CD14-positive monocyte (primary cell): ENCODE data around the gene SERP1. TPM values are rescaled to one million over a fixed set of nuclear protein-coding genes. Genes with fewer than 3 reads are reported as not detected.

Experiments used
- DNase-seq, 3 donors: peaks; one replicate each; pipeline ENCODE4 v3.0.0-alpha.2; 2011 to 2022
- H2AFZ ChIP-seq: 2 replicates; pipeline ENCODE4 v1.6.0; 2012; ENCODE audit warnings: mild to moderate bottlenecking, low read depth, low read length, inconsistent platforms; ENCODE audit not compliant: insufficient read depth, poor library complexity, severe bottlenecking
- H3K27ac ChIP-seq, 2 donors: 1 replicate in 1 of 2; 2 replicates in 1 of 2; pipeline ENCODE4 v1.5.1; 2012 to 2013; ENCODE audit warnings: low read length in 2 of 2, control low read depth in 1 of 2, inconsistent platforms in 1 of 2, low read depth in 1 of 2, mild to moderate bottlenecking in 1 of 2
- H3K27me3 ChIP-seq, 2 donors: one replicate each; pipeline versions ENCODE4 v1.6.0 to v1.6.1; 2011 to 2013; ENCODE audit warnings: low read length in 2 of 2; ENCODE audit not compliant: control insufficient read depth in 2 of 2, insufficient read depth in 2 of 2
- H3K36me3 ChIP-seq, 2 donors: replicated peaks in 1 of 2; 1 replicate in 1 of 2; 2 replicates in 1 of 2; pipeline versions ENCODE4 v1.5.1 to v1.6.1; 2012 to 2013; ENCODE audit warnings: low read length in 2 of 2, control low read depth in 1 of 2, inconsistent platforms in 1 of 2, mild to moderate bottlenecking in 1 of 2; ENCODE audit not compliant: insufficient read depth in 2 of 2, control insufficient read depth in 1 of 2
- H3K4me1 ChIP-seq, 2 donors: 1 replicate in 1 of 2; 2 replicates in 1 of 2; pipeline versions ENCODE4 v1.5.1 to v1.6.1; 2012 to 2013; ENCODE audit warnings: low read length in 2 of 2, control low read depth in 1 of 2, inconsistent platforms in 1 of 2, mild to moderate bottlenecking in 1 of 2, moderate library complexity in 1 of 2; ENCODE audit not compliant: insufficient read depth in 2 of 2, control insufficient read depth in 1 of 2
- H3K4me2 ChIP-seq: replicated peaks from 2 replicates; pipeline ENCODE3; 2012; ENCODE audit warnings: low read length, moderate library complexity, mild to moderate bottlenecking; ENCODE audit not compliant: poor library complexity, severe bottlenecking; ENCODE audit errors: extremely low read depth
- H3K4me3 ChIP-seq, 3 experiments: fragments of 200-600 bp in 1 of 3; sonication (generic) in 1 of 3; replicated peaks in 1 of 3; 1 replicate in 2 of 3; 2 replicates in 1 of 3; pipeline ENCODE4 v1.5.1; 2011 to 2013; ENCODE audit warnings: low read length in 3 of 3, mild to moderate bottlenecking in 3 of 3, control low read depth in 2 of 3, low read depth in 2 of 3, inconsistent platforms in 1 of 3, moderate library complexity in 1 of 3
- H3K79me2 ChIP-seq: 2 replicates; pipeline ENCODE4 v1.6.0; 2012; ENCODE audit warnings: mild to moderate bottlenecking, control low read depth, inconsistent platforms, low read length, moderate library complexity; ENCODE audit not compliant: insufficient read depth
- H3K9ac ChIP-seq: 2 replicates; pipeline ENCODE4 v1.6.0; 2017; ENCODE audit warnings: low read length, mild to moderate bottlenecking; ENCODE audit not compliant: insufficient read depth, poor library complexity, severe bottlenecking
- H3K9me3 ChIP-seq, 2 donors: replicated peaks in 1 of 2; 1 replicate in 1 of 2; 2 replicates in 1 of 2; pipeline versions ENCODE4 v1.5.1 to v1.6.1; 2012 to 2013; ENCODE audit warnings: low read length in 2 of 2, control low read depth in 1 of 2; ENCODE audit not compliant: control insufficient read depth in 1 of 2, insufficient read depth in 1 of 2
- H4K20me1 ChIP-seq: 2 replicates; pipeline ENCODE4 v1.6.0; 2012; ENCODE audit warnings: mild to moderate bottlenecking, low read length, control low read depth, moderate library complexity; ENCODE audit not compliant: insufficient read depth
- H3K27ac Mint-ChIP-seq, 7 donors: one replicate each; pipeline ENCODE4 v1.8.0; 2020; ENCODE audit warnings: mild to moderate bottlenecking in 7 of 7, mixed read lengths in 7 of 7, moderate library complexity in 6 of 7, inconsistent platforms in 2 of 7
- H3K27me3 Mint-ChIP-seq, 3 donors: one replicate each; pipeline ENCODE4 v1.8.0; 2021 to 2022; ENCODE audit warnings: low read depth in 3 of 3, mild to moderate bottlenecking in 3 of 3, mixed read lengths in 3 of 3, moderate library complexity in 3 of 3, inconsistent platforms in 1 of 3
- H3K36me3 Mint-ChIP-seq, 2 donors: one replicate each; pipeline ENCODE4 v1.8.0; 2020; ENCODE audit warnings: mixed read lengths in 2 of 2, inconsistent platforms in 1 of 2, mild to moderate bottlenecking in 1 of 2
- H3K4me1 Mint-ChIP-seq: one replicate; pipeline ENCODE4 v1.8.0; 2020; ENCODE audit warnings: mild to moderate bottlenecking, mixed read lengths
- H3K4me3 Mint-ChIP-seq, 2 donors: one replicate each; pipeline ENCODE4 v1.8.0; 2020; ENCODE audit warnings: mild to moderate bottlenecking in 2 of 2, mixed read lengths in 2 of 2, moderate library complexity in 1 of 2
- H3K9me3 Mint-ChIP-seq, 7 donors: one replicate each; pipeline ENCODE4 v1.8.0; 2020 to 2022; ENCODE audit warnings: mixed read lengths in 7 of 7, mild to moderate bottlenecking in 6 of 7, moderate library complexity in 6 of 7, inconsistent platforms in 2 of 7
- WGBS: methylation state at CpG from one replicate; pipeline ENCODE4 v1.1.5; 2013; ENCODE audit warnings: missing lambda C conversion rate; ENCODE audit not compliant: insufficient coverage; 5-methylcytosine and 5-hydroxymethylcytosine counted together
- intact Hi-C, 2 donors: fragments of 100-400 bp; cut with micrococcal nuclease; formaldehyde crosslinking; loops; one replicate each; pipeline versions ENCODE4 v1.15.0 to v1.15.1; 2023
- polyA plus RNA-seq, 3 donors: library from polyadenylated mRNA; depleted of rRNA in 1 of 3; unstranded in 2 of 3; stranded (reverse) in 1 of 3; fragments of 300-500 nt in 2 of 3; fragments of >200 nt in 1 of 3; fragmentation: Illumina TruSeq in 2 of 3; gene quantifications; 1 replicate in 2 of 3; 2 replicates in 1 of 3; pipeline ENCODE4 v1.2.3, GENCODE V29; 2012 to 2021
- TF ChIP-seq, protein P1 (sequence below): fragments of 200-600 bp; IDR thresholded peaks from one replicate; pipeline ENCODE4 v1.8.0; 2022; ENCODE audit warnings: antibody characterized with exemption, mild to moderate bottlenecking

Gene SERP1
- polyA plus RNA-seq, 3 donors: 178 to 226 (median 220) TPM

DNA sequence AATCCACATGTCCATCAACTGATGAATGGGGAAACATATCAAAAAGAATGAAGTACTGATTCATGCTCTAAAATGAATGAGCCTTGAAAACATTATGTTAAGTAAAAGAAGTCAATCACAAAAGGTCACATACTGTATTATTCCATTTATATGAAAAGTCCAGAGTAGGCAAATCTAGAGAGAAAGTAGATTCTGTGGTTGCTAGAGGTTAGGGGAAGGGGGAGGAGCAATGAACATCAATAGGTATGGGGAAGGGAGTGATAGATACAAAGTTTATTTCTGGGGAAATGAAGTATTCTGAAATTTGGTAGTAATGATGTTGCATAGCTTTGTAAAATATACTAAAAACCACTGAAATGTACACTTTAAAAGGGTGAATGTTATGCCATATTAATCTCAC is 14.5 kb downstream of the SERP1 start:
- Mint-ChIP-seq H3K36me3 (no peaks in the 10 kb centered on the region), H3K27me3 (peaks cover 1 to 3% (median 2%) of the 10 kb centered on the region in 3 donors)
- H3K9me3 ChIP-seq: no peaks in the 10 kb centered on the region

GRCh38 chr3:150528354-150528797 is 17.9 kb downstream of the SERP1 start:
- Mint-ChIP-seq H3K9me3 (no peaks in the 10 kb centered on the region), H3K4me1 (peaks cover 1% of the 10 kb centered on the region), H3K36me3 (no peaks in the 10 kb centered on the region), H3K4me3 (no peak overlapping the region), H3K27me3 (peaks cover 0 to 4% (median 1%) of the 10 kb centered on the region in 3 donors), H3K27ac (no peak overlapping the region)
- H4K20me1 ChIP-seq: no peaks in the 10 kb centered on the region
- H3K9ac ChIP-seq: no peak overlapping the region
- H3K9me3 ChIP-seq: no peaks in the 10 kb centered on the region
- H3K27ac ChIP-seq: no peak overlapping the region
- H3K36me3 ChIP-seq: no peaks in the 10 kb centered on the region
- TF ChIP-seq, protein P1, sequence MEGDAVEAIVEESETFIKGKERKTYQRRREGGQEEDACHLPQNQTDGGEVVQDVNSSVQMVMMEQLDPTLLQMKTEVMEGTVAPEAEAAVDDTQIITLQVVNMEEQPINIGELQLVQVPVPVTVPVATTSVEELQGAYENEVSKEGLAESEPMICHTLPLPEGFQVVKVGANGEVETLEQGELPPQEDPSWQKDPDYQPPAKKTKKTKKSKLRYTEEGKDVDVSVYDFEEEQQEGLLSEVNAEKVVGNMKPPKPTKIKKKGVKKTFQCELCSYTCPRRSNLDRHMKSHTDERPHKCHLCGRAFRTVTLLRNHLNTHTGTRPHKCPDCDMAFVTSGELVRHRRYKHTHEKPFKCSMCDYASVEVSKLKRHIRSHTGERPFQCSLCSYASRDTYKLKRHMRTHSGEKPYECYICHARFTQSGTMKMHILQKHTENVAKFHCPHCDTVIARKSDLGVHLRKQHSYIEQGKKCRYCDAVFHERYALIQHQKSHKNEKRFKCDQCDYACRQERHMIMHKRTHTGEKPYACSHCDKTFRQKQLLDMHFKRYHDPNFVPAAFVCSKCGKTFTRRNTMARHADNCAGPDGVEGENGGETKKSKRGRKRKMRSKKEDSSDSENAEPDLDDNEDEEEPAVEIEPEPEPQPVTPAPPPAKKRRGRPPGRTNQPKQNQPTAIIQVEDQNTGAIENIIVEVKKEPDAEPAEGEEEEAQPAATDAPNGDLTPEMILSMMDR: peak; percentile 67
- H3K79me2 ChIP-seq: no peaks in the 10 kb centered on the region
- H2AFZ ChIP-seq: no peak overlapping the region
- peak in 2 of 3 donors; percentile 17 to 48 for DNase-seq
- H3K4me3 ChIP-seq: no peak overlapping the region
- no peaks in the 10 kb centered on the region for H3K4me1 ChIP-seq
- H3K27me3 ChIP-seq: no peaks in the 10 kb centered on the region
- intact Hi-C loops: loop anchor here in 1 of 2 donors (10.0 kb wide), 1 partner anchor 336 kb away; no protein-coding TSS in a partner anchor
- whole genome bisulfite sequencing: no CpG with 5 or more reads among the region's 2 CpGs
- no peak overlapping the region for H3K4me2 ChIP-seq

More for the DNA sequence above, 14.5 kb downstream of the SERP1 start:
- H3K4me3 ChIP-seq: no peak overlapping the region
- H3K9me3 Mint-ChIP-seq: no peaks in the 10 kb centered on the region
- H4K20me1 ChIP-seq: no peaks in the 10 kb centered on the region
- intact Hi-C loops: no loop called here
- H3K9ac ChIP-seq: no peak overlapping the region
- no peak for DNase-seq
- TF ChIP-seq, protein P1: no peak
- H3K4me2 ChIP-seq: no peak overlapping the region
- no peak overlapping the region for H3K27ac Mint-ChIP-seq
- no peaks in the 10 kb centered on the region for H3K79me2 ChIP-seq
- H3K36me3 ChIP-seq: no peaks in the 10 kb centered on the region
- H2AFZ ChIP-seq: no peak overlapping the region
- no peak overlapping the region for H3K4me3 Mint-ChIP-seq
- H3K4me1 Mint-ChIP-seq: peaks cover 1% of the 10 kb centered on the region
- no peaks in the 10 kb centered on the region for H3K4me1 ChIP-seq
- H3K27ac ChIP-seq: no peak overlapping the region
- no peaks in the 10 kb centered on the region for H3K27me3 ChIP-seq
